ENCODE measurements around the gene LRRN2. TPM values are rescaled to one million over a fixed set of nuclear protein-coding genes. Genes with fewer than 3 reads are reported as not detected.
A peak's percentile ranks its signal among the peaks of the same experiment; 100 is the strongest.

LRRN2 gene
- polyA plus RNA-seq, 1 donor from 2014 or later = 3.3 TPM

GRCh38 chr1:204592246-204592948, 93.1 kb downstream of the LRRN2 start:
- no peak overlapping the region for H2AFZ ChIP-seq (ENCODE audit: low read depth, low read length)
- no peak overlapping the region for H3K27ac ChIP-seq (ENCODE audit: low read length)
- no peak overlapping the region for H3K4me3 ChIP-seq (ENCODE audit: low read length)
- H3K27me3 ChIP-seq (ENCODE audit: insufficient read depth, low read depth, low read length) = no peaks in the 10 kb centered on the region
- no peak overlapping the region for H3K9ac ChIP-seq (ENCODE audit: low read length)
- no peaks in the 10 kb centered on the region for H3K79me2 ChIP-seq (replicated peaks; ENCODE audit: insufficient read depth, low read length)
- H3K36me3 ChIP-seq (ENCODE audit: insufficient read depth, low read length) = no peaks in the 10 kb centered on the region
- no peak overlapping the region for H3K4me2 ChIP-seq (ENCODE audit: low read length)
- H3K9me2 ChIP-seq (ENCODE audit: insufficient read depth, low read length) = no peaks in the 10 kb centered on the region
- TF ChIP-seq EZH2 (IDR thresholded peaks at IDR 0.05; ENCODE audit: borderline replicate concordance, insufficient read depth, low read length, poor library complexity, severe bottlenecking) (no peak), EP300 (conservative IDR thresholded peaks at IDR 0.05; ENCODE audit: poor library complexity, severe bottlenecking) (peak; percentile 32), TAF1 (IDR thresholded peaks at IDR 0.05; ENCODE audit: low read depth) (no peak)
- no peaks in the 10 kb centered on the region for H4K20me1 ChIP-seq (ENCODE audit: insufficient read depth)
- H3F3A ChIP-seq (ENCODE audit: insufficient read depth, low read length, poor library complexity, severe bottlenecking) = no peaks in the 10 kb centered on the region
- no peaks in the 10 kb centered on the region for H3K9me3 ChIP-seq (ENCODE audit: low read length)

- TF ChIP-seq SMC3 (conservative IDR thresholded peaks at IDR 0.05; ENCODE audit: poor library complexity) = no peak
- no peak for TF ChIP-seq EP300 (conservative IDR thresholded peaks at IDR 0.05; ENCODE audit: poor library complexity, severe bottlenecking)
- no peak for TF ChIP-seq EZH2 (IDR thresholded peaks at IDR 0.05; ENCODE audit: borderline replicate concordance, insufficient read depth, low read length, poor library complexity, severe bottlenecking)
- no peak for TF ChIP-seq REST (IDR thresholded peaks at IDR 0.05; ENCODE audit: borderline replicate concordance)
- TF ChIP-seq POLR2AphosphoS5 (IDR thresholded peaks at IDR 0.05) = no peak
- no peak for TF ChIP-seq CTCF (IDR thresholded peaks at IDR 0.05; ENCODE audit: poor library complexity, severe bottlenecking)
- no peak for TF ChIP-seq TAF1 (IDR thresholded peaks at IDR 0.05; ENCODE audit: low read depth)
- Histone ChIP-seq H3K36me3 (ENCODE audit: insufficient read depth, low read length) (no peaks in the 10 kb centered on the region), H3K4me2 (ENCODE audit: low read length) (no peak overlapping the region)
Measured at GRCh38 chr1:204591473-204592090, 94.0 kb downstream of the LRRN2 start.

More at GRCh38 chr1:204591473-204592090, 94.0 kb downstream of the LRRN2 start:
- Histone ChIP-seq H3F3A (ENCODE audit: insufficient read depth, low read length, poor library complexity, severe bottlenecking) (no peaks in the 10 kb centered on the region), H3K4me3 (ENCODE audit: low read length) (no peak overlapping the region), H3K79me2 (replicated peaks; ENCODE audit: insufficient read depth, low read length) (no peaks in the 10 kb centered on the region), H2AFZ (ENCODE audit: low read depth, low read length) (no peak overlapping the region), H4K20me1 (ENCODE audit: insufficient read depth) (no peaks in the 10 kb centered on the region), H3K9me2 (ENCODE audit: insufficient read depth, low read length) (no peaks in the 10 kb centered on the region), H3K27me3 (ENCODE audit: insufficient read depth, low read depth, low read length) (no peaks in the 10 kb centered on the region), H3K9ac (ENCODE audit: low read length) (no peak overlapping the region), H3K27ac (ENCODE audit: low read length) (no peak overlapping the region), H3K9me3 (ENCODE audit: low read length) (no peaks in the 10 kb centered on the region)
